HG03558 (cell line): ENCODE results near the gene SLC1A2.

ENCODE experiments used
- ATAC-seq: cut with Tn5 transposase; IDR thresholded peaks from one replicate; pipeline ENCODE4 v1.9.1; 2021; ENCODE audit warnings: moderate number of reproducible peaks; ENCODE audit not compliant: unreplicated experiment; ENCODE audit errors: extremely low read depth

The SLC1A2 gene

DNA sequence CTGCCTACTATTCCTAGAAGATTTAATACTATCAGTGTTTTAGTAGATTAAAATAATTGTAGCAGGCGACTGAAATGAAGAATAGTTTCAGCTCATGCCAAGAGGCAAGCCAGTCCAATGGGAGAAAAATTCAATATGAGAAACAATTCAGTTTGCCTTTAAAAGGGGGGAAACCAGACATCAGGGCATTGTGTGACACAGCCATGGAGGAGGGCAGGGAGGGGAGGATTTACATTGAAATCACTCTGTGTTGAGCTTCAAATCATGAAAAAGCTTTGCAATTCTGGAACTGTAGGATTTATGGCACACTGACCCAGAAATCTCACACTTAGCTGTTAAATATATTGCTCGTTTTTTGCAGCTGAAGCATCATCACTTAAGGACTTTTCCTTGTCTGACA, 4.6 kb downstream of the SLC1A2 start:
- ATAC-seq, result no peak

DNA sequence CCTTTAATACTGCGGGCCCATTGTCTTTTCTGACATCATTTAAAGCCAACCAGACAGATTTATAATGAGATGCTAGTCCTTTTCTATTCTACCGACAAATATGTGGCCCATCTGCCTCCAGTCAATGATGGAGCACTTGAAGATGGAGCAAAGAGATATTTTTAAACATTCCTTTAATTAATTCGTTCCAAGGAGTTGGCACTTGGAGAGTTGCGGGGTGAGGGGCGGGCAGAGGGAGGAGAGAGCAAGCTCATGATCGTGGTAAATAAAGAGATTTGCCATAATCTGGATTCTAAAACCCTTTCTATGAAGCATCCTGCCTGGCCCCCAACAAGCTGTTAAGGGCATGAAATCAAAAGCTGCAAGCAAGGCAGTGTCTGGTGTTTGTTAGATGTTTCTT, 5.0 kb downstream of the SLC1A2 start:
- ATAC-seq, result no peak

DNA sequence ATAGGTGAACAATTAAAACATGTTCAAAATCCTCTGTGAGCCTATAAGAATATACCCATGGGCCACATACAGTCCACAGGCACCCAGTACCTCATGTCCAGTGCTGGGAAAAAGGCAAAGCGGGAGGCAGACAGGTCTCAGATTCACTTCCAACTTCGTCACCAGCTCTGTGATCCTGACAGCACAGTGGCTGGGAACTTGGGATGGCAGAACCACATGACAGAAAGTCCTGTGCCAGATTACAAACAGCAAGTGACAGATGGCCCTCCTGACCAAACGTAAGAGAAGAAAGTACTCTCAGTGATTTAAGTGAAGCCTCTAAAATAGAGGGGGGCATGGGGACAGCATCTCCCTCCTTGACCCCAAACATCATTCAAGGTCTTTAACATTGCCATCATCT, 5.8 kb downstream of the SLC1A2 start:
- no peak for ATAC-seq

DNA sequence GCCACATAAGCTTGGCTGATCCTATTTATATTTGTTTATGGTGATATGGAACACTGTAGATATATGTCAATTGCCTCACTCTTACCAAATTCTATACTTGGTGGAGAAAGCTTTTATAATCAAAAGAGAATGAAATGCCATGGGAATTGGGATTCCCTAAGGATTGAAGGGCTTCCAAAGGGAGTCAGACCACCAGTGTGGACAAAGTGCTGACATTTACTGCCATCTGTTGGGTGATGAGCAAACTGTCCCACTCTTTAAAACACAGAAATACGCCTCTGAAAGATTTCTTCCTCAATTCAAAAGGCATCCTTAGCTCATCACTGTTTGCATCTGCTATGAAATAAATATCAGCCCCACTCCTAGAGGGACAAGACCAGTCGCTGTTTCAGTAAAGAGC, 7.1 kb downstream of the SLC1A2 start:
- ATAC-seq, result no peak

DNA sequence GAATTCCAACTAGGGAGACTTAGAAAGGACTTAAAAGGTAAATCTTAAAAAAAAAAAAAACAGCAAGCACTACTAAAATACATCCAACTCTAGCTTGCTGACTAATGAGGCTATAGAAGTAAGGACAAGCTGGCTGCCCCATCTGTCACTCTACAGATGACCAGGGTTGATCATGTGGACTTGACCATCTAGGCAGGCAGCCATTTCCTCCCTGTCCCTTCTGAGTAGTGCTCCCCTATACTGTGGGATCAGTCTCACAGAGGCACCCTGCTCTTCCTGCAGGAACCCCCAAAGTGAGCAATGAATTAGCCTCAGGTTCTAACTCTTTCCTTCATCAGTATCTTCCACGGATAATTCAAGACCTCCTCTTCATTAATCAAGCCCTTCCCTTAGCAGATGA, 12.3 kb downstream of the SLC1A2 start:
- no peak for ATAC-seq

DNA sequence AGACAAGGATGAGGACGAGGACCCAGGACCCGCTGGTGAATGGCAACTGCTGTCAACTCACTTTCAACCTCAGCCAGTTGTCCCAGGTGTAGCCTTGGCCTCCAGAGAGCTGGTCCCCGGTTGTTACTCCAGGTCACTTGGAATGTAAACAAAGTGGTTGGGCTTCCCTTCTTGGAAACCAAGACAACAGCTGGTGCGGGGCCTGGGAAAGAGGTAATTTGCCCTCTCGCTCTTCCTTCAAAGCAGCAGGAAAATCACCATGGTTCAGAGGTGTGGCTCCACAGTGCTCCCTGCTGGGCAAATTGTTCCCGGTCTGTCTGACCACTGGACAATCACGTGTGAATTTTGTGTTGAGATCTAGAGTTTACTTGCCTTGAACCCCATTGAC, 15.0 kb downstream of the SLC1A2 start:
- ATAC-seq, result no peak

DNA sequence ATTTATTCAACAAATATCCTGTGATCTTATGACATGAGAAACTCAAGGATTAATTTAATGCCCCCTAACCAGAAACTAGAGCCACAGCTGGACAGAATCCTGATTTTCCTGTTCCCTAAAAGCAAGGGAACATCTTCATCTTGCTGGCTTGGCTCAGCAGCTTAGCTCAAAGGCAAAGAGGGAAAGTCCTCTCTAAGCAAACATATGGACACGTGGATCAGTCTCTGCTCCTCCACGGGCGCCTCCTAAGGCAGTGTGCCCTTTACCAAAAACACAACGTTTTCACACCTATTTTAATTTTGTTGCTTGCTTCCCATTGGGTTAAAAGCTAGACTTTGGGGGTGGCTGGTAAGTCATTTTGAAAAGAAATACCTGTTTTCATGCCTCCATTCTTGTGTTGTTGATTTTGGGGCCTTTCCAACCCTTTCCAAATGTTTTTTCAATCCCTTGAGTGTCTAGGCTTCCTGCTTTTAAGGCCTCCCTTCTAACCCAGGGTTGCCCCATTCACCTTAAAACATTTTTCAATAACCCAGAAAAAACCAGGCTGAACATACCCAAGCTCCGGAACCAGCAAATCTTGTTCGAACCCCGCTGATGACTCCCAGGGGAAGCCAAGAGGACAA, 15.5 kb downstream of the SLC1A2 start:
- no peak for ATAC-seq

DNA sequence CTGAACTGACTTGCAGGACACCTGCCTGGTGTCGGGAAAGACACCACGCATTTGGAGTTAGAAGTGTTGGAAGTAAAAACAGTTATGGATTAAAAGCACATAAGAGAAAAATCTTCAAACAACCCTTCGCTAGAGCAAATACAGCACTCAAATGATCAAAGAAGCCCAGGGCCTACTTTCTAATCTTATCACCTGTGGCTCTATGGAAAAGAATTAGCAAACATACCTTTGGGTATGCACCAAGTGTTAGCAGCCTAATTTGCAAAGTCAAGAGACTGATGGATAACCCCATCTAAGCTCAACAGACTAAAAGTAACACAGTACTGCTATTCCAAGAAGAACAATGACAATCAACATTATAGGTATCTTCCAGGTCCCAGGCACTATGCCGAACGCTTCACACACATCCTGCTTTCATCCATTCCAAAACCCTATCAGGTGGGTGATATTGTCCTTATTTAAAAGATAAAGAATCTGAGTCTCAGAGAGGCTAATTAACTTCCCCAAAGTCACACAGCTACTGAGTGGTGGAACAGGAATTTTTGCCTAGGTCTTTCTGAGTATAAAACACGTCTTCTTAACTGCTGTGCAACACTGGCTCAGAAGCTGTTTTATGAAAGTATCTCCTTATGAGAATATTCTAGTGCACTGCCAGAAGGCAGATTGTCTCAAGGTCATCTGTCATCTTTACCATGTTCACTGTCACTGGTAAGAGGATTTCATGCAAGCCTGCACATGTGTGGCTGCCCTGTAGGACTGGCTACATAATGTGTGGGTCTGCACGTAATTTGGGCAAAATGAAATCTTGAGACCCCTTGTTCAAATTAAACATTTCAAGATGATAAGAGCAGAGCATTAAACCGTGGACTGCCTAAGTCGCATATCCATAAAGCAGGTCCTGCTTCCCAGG, 16.4 kb downstream of the SLC1A2 start:
- no peak for ATAC-seq

DNA sequence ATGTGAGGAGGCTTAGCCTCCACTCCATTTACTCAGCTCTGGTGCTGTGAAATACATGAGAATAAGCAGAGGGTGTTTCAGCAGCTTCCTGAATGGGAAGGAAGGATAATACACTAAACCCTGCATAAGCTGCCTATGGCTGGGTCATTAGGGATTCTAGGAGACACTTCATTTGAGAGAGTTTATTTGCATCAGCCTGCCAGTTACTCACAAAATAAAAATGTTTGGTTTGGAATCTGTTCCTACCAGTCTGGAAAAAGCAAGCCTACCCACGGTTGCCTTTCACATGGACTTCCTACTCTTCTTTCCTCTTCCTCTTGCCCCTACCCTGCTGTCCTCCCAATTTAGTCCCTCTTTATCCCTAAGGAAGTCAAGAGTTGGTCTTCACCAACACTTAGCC, 20.5 kb downstream of the SLC1A2 start:
- ATAC-seq, result no peak

DNA sequence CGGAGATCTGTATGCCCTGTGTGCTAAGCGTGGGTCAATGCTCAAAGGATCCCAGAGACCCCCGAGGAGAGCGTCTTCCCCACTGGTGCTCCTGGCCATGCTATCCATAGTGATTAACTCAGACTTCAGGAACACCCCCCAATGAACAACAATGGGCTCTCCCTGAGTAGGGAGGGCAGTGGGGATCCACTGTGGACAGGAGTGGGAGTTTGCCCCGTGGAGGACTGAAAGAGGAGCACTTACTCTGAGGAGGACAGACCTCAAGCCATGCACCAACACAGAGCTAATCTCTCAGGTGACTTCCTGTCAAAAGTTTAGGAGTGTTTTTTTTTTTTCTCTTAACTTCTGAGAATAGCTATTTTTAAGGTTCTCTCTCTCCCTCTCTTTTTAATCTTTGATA, 24.4 kb downstream of the SLC1A2 start:
- no peak for ATAC-seq

DNA sequence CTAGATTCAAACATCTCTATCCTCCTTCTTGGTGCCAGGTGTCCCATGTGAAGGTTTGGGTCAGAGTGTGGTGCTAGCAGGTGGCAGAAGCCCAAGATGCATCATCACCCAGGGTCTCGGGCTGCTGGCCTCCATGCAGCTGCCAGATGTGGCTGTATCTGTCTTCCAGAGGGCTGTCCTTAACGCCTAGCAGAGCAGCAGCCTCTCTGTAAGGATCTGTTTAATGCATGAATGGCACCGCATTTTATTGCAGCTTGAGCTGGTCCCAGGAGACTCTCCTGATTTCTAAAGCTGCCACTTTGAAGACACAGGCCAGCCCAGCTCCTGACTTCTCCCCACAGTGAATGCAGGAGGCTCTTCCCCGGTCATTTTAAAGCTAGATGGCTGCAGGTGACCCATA, 26.3 kb downstream of the SLC1A2 start:
- no peak for ATAC-seq

DNA sequence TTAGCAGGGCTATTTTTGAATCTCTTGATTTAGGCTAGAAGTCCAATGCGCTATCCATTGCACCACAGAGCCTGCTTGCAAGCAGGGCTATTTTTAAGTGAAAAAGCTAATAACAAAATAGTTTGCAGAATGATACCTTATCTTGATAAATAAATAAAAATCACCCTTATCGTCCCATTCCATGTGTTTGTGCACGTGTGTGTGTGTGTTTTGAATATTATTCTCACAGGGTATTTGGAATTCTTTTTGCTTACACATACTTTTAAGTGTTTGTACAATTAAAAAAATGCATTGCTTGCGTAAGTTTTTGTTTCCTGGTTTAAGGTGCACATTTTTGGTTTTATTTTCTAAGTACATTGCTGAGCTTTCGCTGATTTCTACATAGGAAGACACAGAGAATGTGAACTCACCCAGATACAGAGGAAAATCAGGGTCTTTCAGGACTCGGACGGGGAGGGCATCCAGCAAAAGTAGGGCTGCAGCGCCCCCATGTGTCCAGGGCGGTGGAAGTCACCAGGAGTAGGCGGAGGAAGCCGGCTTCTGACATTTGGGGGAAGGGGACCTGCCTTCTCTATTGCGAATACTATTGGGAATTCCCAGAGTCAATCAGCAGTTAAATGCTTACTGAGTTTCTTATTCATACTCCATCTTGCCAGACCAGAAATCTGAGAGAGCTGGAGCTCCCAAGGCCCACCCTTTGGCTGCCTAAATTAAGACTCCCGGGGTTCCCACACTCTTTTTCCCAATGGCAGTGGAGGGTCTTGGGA, 27.3 kb downstream of the SLC1A2 start:
- ATAC-seq, result no peak

DNA sequence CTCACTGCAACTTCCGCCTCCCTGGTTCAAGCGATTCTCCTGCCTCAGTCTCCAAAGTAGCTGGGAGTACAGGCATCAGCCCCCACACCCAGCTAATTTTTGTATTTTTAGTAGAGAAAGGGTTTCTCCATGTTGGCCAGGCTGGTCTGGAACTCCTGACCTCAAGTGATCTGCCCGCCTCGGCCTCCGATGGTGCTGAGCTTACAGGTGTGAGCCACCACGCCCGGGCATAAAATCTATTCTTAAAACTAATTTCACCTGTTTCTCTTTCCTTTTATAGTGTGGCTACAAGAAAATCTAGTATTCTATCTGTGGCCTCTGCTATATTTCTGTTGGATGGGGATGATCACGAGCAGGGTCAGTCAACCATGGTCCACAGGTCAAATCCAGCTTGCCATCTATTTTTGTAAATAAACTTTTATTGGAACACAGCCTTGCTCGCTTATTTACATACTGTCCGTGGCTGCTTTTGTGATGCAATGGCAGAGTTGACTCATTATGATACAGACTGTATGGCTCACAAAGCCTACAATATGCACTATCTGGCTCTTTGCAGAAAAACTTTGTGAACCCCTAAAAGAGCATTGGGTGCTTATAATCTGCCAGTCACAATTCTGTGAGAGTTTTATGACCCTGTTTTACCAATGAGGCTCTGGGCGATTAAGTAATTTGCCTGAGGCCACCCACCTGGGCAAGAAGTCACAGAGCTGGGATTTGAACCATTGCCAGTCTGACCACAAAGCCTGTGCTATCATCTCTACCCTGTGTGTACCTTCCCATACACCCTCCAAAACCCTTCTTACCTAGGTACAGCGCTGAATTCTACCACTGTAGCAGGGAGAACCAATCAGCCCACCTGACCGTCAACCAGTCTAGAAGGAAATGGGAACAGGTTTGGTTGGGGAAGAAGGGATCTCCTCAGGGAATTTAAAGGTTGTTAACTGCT, 28.3 kb downstream of the SLC1A2 start:
- peak; percentile 50 for ATAC-seq

DNA sequence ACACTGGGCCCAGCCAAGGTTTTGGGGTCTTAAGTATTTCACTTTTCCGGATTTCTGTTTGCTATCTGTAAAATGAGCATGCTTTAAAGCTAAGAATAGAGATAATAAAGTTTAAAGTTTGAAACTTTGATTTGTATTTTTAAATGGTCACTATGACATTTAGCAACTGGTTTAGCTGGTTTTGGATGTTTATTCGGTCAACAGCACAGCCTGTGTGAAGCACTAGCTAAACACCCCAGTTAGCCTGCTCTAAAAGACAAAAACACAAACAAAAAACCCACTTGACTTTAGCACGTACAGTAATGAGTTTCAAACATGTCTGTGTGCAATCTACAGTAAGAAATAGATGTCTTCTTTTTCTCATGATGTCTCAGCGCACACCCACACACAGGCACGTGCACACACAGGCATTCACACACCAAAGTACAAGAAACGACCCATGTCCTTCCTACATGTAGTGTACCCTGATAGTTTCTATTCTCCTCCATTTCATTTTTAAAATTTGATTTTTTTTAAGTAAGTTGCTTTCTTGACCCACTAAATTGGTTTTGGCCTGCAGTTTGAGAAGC, 29.4 kb downstream of the SLC1A2 start:
- no peak for ATAC-seq

DNA sequence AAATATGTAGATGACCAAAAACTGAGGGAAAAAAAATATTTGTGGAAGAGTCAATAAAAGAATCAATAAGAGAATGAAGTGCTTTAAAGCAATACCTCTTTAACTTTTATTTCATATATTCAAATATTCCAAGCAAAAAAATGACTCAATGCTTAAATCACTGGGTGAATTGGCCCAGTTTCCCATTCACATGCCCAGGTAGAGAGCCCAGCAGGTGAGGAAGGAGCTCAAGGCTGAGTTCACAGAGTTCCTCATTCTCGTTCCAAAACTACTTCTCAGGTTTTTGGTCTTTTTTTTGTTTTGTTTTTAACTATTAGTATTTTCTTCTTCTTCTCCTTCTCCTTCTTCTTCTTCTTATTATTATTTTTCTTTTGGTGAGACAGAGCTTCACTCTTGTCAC, 30.2 kb downstream of the SLC1A2 start:
- no peak for ATAC-seq

DNA sequence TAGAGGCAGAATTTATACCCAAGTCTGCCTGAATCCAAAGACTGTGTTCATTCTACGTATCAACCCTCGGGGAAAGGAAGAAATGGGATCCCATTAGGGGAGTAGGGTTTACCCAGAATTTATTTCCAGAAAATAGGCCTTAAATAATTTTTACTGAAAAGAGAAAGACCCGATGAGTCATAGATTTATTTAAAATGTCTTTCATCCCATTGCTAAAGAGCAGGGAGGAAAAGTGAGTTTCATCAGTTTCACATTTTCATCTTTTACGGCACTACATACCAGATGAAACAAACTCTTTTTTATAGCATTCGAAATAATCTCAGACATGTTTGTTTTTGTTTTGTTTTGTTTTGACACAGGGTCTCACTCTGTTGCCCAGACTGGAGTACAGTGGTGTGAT, 31.3 kb downstream of the SLC1A2 start:
- no peak for ATAC-seq

DNA sequence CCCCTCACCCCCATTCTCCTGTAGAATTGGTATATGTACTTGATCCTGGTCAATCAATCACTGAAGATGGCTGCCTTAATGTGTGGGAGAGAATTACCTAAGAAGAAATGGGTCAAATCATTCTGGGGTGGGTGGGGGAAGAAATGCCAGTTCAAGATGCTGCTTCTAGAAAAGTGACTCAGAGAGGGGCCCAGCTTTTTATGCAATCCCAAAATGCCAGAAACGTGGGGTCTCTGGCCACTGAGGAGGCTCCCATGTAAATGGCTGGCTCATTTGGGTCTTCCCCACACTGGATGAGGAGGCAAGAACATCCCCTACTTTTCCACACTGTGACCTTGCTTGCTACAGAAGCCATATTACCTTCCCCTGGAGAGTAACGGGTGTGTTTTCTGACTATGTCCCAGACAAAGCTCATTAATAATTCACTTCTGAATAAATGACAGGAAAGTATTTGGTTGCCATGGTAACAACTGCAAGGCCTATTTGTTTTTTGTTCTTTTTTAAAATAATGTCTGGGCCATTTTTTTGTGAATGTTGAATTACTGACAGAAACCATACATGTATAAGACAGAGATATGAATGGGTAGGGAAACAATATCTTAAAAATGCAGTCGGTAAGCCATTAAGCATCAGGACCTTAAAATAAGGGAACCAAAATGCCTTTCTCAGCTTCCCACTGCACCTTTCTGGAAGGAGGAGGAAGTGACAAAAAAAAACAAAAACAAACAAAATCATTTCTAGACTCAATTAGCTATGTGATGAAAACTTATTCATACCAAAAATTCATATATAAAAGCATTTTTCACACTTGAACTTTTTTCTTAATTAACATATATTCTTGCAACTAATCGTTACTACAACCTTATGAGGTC, 32.0 kb downstream of the SLC1A2 start:
- ATAC-seq, result no peak

DNA sequence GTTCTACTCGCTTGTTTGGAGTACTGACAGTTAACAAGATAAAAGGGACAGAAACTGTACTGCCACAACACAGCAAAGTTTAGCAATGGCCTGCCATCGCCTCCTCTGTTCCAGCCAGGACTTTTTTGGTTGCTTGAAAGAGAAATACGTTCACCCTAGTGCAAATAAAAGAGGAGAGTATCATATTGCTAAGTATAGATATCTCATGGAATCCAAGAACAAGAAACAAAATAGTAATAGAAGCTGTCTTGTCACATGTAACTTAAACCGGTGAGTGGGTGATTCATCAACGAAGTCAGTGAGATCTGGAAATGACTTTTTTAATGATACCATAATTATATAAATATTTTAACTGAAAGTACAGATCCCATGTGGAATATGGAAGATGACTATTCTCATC, 35.4 kb downstream of the SLC1A2 start:
- ATAC-seq, result no peak
